H1 (cell line): ENCODE results near the gene HIPK2. TPM values are rescaled to one million over a fixed set of nuclear protein-coding genes. Genes with fewer than 3 reads are reported as not detected.

ENCODE experiments used
- CTCF ChIA-PET: fragments of 300-600 bp; sonication (Branson Sonifier 250); formaldehyde crosslinking; loops from one replicate; lab custom pipeline; 2021; ENCODE audit not compliant: partially characterized antibody; lab: Charles Lee
- POLR2A ChIA-PET: fragments of 300-600 bp; sonication (Branson Sonifier 250); formaldehyde crosslinking; loops from one replicate; lab custom pipeline; 2021; ENCODE audit warnings: inconsistent platforms; ENCODE audit not compliant: partially characterized antibody; lab: Charles Lee
- DNase-seq, 2 experiments: peaks; one replicate each; pipeline versions ENCODE4 v3.0.0 to v3.0.0-alpha.2; 2010 to 2022; ENCODE audit warnings: low spot score in 2 of 2, low read depth in 1 of 2, mixed read lengths in 1 of 2
- FAIRE-seq: peaks from 2 replicates; lab custom pipeline; 2011; peaks lifted over from hg19 to GRCh38; lab: Jason Lieb, UNC
- H2AFZ ChIP-seq: 2 replicates; pipeline ENCODE4 v1.8.1; 2012; ENCODE audit warnings: low read length, inconsistent platforms
- H2AK5ac ChIP-seq: 2 replicates; pipeline ENCODE4 v1.6.1; 2013; ENCODE audit warnings: low read depth, low read length
- H2BK120ac ChIP-seq: replicated peaks from 2 replicates; pipeline ENCODE3; 2013; ENCODE audit warnings: low read depth, low read length, inconsistent platforms
- H2BK12ac ChIP-seq: 2 replicates; pipeline ENCODE4 v1.6.1; 2013; ENCODE audit warnings: low read depth, low read length
- H2BK15ac ChIP-seq: 2 replicates; pipeline ENCODE4 v1.6.1; 2013; ENCODE audit warnings: low read length
- H2BK20ac ChIP-seq: 2 replicates; pipeline ENCODE4 v1.6.1; 2013; ENCODE audit warnings: low read length
- H2BK5ac ChIP-seq: 2 replicates; pipeline ENCODE4 v1.6.1; 2013; ENCODE audit warnings: low read depth, low read length
- H3K14ac ChIP-seq: 2 replicates; pipeline ENCODE4 v1.6.1; 2013; ENCODE audit warnings: inconsistent platforms; ENCODE audit not compliant: insufficient read length
- H3K18ac ChIP-seq: 2 replicates; pipeline ENCODE4 v1.6.1; 2013; ENCODE audit warnings: low read length; ENCODE audit errors: extremely low read depth
- H3K23ac ChIP-seq: 2 replicates; pipeline ENCODE4 v1.6.1; 2013; ENCODE audit warnings: inconsistent platforms; ENCODE audit not compliant: insufficient read length
- H3K23me2 ChIP-seq: 2 replicates; pipeline ENCODE4 v1.6.1; 2013; ENCODE audit warnings: low read depth, low read length
- H3K27ac ChIP-seq: 2 replicates; pipeline ENCODE4 v1.6.1; 2011; ENCODE audit warnings: low read depth, low read length, inconsistent platforms
- H3K27me3 ChIP-seq, 4 experiments: replicated peaks in 1 of 4; 1 replicate in 1 of 4; 2 replicates in 3 of 4; pipeline versions ENCODE4 v1.6.1 to v1.8.1; 2011 to 2013; ENCODE audit warnings: low read length in 3 of 4, mild to moderate bottlenecking in 3 of 4, inconsistent platforms in 2 of 4, mixed read lengths in 2 of 4, moderate library complexity in 1 of 4; ENCODE audit not compliant: control insufficient read depth in 3 of 4, insufficient read depth in 3 of 4; ENCODE audit errors: extremely low read depth in 1 of 4
- H3K36me3 ChIP-seq, 4 experiments: 2 replicates each; pipeline versions ENCODE4 v1.6.1 to v1.8.1; 2011 to 2013; ENCODE audit warnings: mild to moderate bottlenecking in 4 of 4, low read length in 3 of 4, moderate library complexity in 2 of 4, control low read depth in 1 of 4, inconsistent platforms in 1 of 4; ENCODE audit not compliant: insufficient read depth in 4 of 4, control insufficient read depth in 2 of 4
- H3K4ac ChIP-seq: replicated peaks from 2 replicates; pipeline ENCODE3; 2013; ENCODE audit warnings: low read length, low read depth, mixed read lengths, inconsistent platforms; ENCODE audit not compliant: insufficient read length
- H3K4me1 ChIP-seq, 4 experiments: replicated peaks in 1 of 4; 1 replicate in 1 of 4; 2 replicates in 3 of 4; pipeline versions ENCODE4 v1.6.1 to v1.8.1; 2011 to 2013; ENCODE audit warnings: low read length in 3 of 4, inconsistent platforms in 2 of 4, mixed read lengths in 1 of 4; ENCODE audit not compliant: insufficient read depth in 4 of 4, control insufficient read depth in 3 of 4
- H3K4me2 ChIP-seq, 2 experiments: 2 replicates each; pipeline versions ENCODE4 v1.6.1 to v1.8.1; 2011 to 2013; ENCODE audit warnings: low read depth in 2 of 2, low read length in 2 of 2, control low read depth in 1 of 2, inconsistent platforms in 1 of 2, mild to moderate bottlenecking in 1 of 2; ENCODE audit not compliant: insufficient read depth in 1 of 2
- H3K4me3 ChIP-seq, 4 experiments: fragments of 200-600, 300-600 bp in 1 of 4; sonication (generic), shearing (Covaris generic), sonication (Bioruptor Twin) in 1 of 4; 2 replicates each; pipeline versions ENCODE4 v1.5.1 to v1.8.1; 2011 to 2016; ENCODE audit warnings: low read length in 4 of 4, low read depth in 3 of 4, control low read depth in 2 of 4, inconsistent platforms in 2 of 4, mild to moderate bottlenecking in 2 of 4, mixed read lengths in 1 of 4, moderate library complexity in 1 of 4; ENCODE audit not compliant: insufficient read depth in 2 of 4; ENCODE audit errors: extremely low read depth in 1 of 4
- H3K56ac ChIP-seq: replicated peaks from 2 replicates; pipeline ENCODE3; 2013; ENCODE audit warnings: low read depth, mild to moderate bottlenecking, mixed read lengths, low read length, inconsistent platforms; ENCODE audit not compliant: insufficient read length
- H3K79me1 ChIP-seq: 2 replicates; pipeline ENCODE4 v1.6.1; 2013; ENCODE audit warnings: low read depth, low read length, control low read depth
- H3K79me2 ChIP-seq, 2 experiments: 2 replicates each; pipeline versions ENCODE4 v1.6.1 to v1.8.1; 2012 to 2013; ENCODE audit warnings: low read length in 2 of 2, mild to moderate bottlenecking in 2 of 2, inconsistent platforms in 1 of 2; ENCODE audit not compliant: insufficient read depth in 2 of 2, control insufficient read depth in 1 of 2
- H3K9ac ChIP-seq, 4 experiments: replicated peaks in 1 of 4; 1 replicate in 1 of 4; 2 replicates in 3 of 4; pipeline versions ENCODE4 v1.6.1 to v1.8.1; 2011 to 2013; ENCODE audit warnings: low read depth in 3 of 4, low read length in 3 of 4, control low read depth in 2 of 4, mild to moderate bottlenecking in 2 of 4, moderate library complexity in 2 of 4, inconsistent platforms in 1 of 4; ENCODE audit errors: extremely low read depth in 1 of 4
- H3K9me3 ChIP-seq, 2 experiments: 2 replicates each; pipeline versions ENCODE4 v1.6.1 to v1.8.1; 2012 to 2013; ENCODE audit warnings: mild to moderate bottlenecking in 2 of 2, moderate library complexity in 2 of 2, control low read depth in 1 of 2, inconsistent platforms in 1 of 2, low read depth in 1 of 2, low read length in 1 of 2, mixed read lengths in 1 of 2; ENCODE audit not compliant: insufficient read depth in 2 of 2
- H4K20me1 ChIP-seq, 2 experiments: replicated peaks in 1 of 2; 2 replicates each; pipeline versions ENCODE3 to v1.8.1; 2011 to 2013; ENCODE audit warnings: inconsistent platforms in 2 of 2, low read length in 2 of 2, mild to moderate bottlenecking in 1 of 2; ENCODE audit not compliant: insufficient read depth in 2 of 2, control insufficient read depth in 1 of 2
- H4K5ac ChIP-seq: 2 replicates; pipeline ENCODE4 v1.6.1; 2013; ENCODE audit warnings: low read length, low read depth, mixed read lengths, inconsistent platforms; ENCODE audit not compliant: insufficient read length
- H4K8ac ChIP-seq: 2 replicates; pipeline ENCODE4 v1.8.0; 2013; ENCODE audit warnings: mild to moderate bottlenecking, moderate library complexity, low read length, inconsistent platforms; ENCODE audit not compliant: insufficient read depth; ENCODE audit errors: extremely low read depth
- H4K91ac ChIP-seq: replicated peaks from 2 replicates; pipeline ENCODE3; 2013; ENCODE audit warnings: low read length, mixed read lengths, inconsistent platforms; ENCODE audit not compliant: insufficient read length
- CBX5 ChIP-seq: fragments of 300-800, 300-1000 bp; sonication (generic); IDR thresholded peaks from 2 replicates; pipeline ENCODE4 v1.7.1; 2016; ENCODE audit warnings: antibody characterized with exemption, low read length, low read depth
- EP300 ChIP-seq, 2 experiments: IDR thresholded peaks; 1 replicate in 1 of 2; 2 replicates in 1 of 2; pipeline ENCODE4 v1.6.1; 2011 to 2012; ENCODE audit warnings: low read depth in 2 of 2, low read length in 2 of 2, mild to moderate bottlenecking in 2 of 2, borderline replicate concordance in 1 of 2, inconsistent platforms in 1 of 2, moderate library complexity in 1 of 2
- GABPA ChIP-seq: IDR thresholded peaks from 2 replicates; pipeline ENCODE4 v1.6.1; 2011; ENCODE audit warnings: mild to moderate bottlenecking, low read length, moderate library complexity, borderline replicate concordance; ENCODE audit not compliant: insufficient read depth
- JUN ChIP-seq: IDR thresholded peaks from 2 replicates; pipeline ENCODE4 v1.6.1; 2011; ENCODE audit warnings: low read depth, mild to moderate bottlenecking, improper control_type of control experiment, low read length
- NANOG ChIP-seq: IDR thresholded peaks from 2 replicates; pipeline ENCODE4 v1.6.1; 2011; ENCODE audit warnings: low read length, low read depth, mild to moderate bottlenecking, inconsistent platforms; ENCODE audit not compliant: insufficient read depth, poor library complexity, severe bottlenecking
- RBBP5 ChIP-seq: IDR thresholded peaks from 2 replicates; pipeline ENCODE4 v1.7.1; 2012; ENCODE audit warnings: low read depth, mild to moderate bottlenecking, inconsistent platforms, low read length, moderate library complexity, borderline replicate concordance
- RNF2 ChIP-seq: fragments of 200-900, 300-1000 bp; sonication (generic); IDR thresholded peaks from 2 replicates; pipeline ENCODE4 v1.7.1; 2016; ENCODE audit warnings: borderline replicate concordance, low read depth, mild to moderate bottlenecking, antibody characterized with exemption, low read length; ENCODE audit not compliant: poor library complexity, severe bottlenecking; ENCODE audit errors: missing control alignments
- TAF7 ChIP-seq: optimal IDR thresholded peaks from 2 replicates; pipeline ENCODE3; 2011; ENCODE audit warnings: low read depth, mild to moderate bottlenecking, inconsistent platforms, low read length, moderate library complexity, borderline replicate concordance
- WGBS, 2 experiments: shearing (Covaris generic) in 1 of 2; methylation state at CpG; one replicate each; pipeline versions ENCODE4 v1.1.6 to v1.1.7; 2013 to 2015; ENCODE audit warnings: low lambda C conversion rate in 2 of 2, mixed read lengths in 2 of 2, inconsistent platforms in 1 of 2, low coverage in 1 of 2, missing lambda C conversion rate in 1 of 2; ENCODE audit not compliant: insufficient replicate concordance in 2 of 2, insufficient coverage in 1 of 2, insufficient read length in 1 of 2; ENCODE audit errors: extremely low coverage in 1 of 2, missing lambda C conversion rate in 1 of 2; 5-methylcytosine and 5-hydroxymethylcytosine counted together
- polyA plus RNA-seq, 7 experiments: library from polyadenylated mRNA; depleted of rRNA in 3 of 7; stranded (reverse) in 5 of 7; unstranded in 2 of 7; fragments of >200 nt in 5 of 7; fragments of 200-250 nt in 2 of 7; gene quantifications; 1 replicate in 5 of 7; 2 replicates in 1 of 7; 4 replicates in 1 of 7; pipeline versions ENCODE4 v1.2.1 to v1.2.3, GENCODE V29; 2011 to 2013; ENCODE audit warnings: missing spikeins in 2 of 7, mixed read lengths in 2 of 7
- total RNA-seq: library from RNA; stranded (reverse); fragmentation: NEBNext Ultra II Directional; extraction: Animal tissue kit (Norgen Biotek cat#: 25700); gene quantifications from 2 replicates; pipeline ENCODE4 v1.2.1, GENCODE V29; 2021

The HIPK2 gene
- total and polyA plus RNA-seq, 2 of the 8 experiments (the other 6 are each of a cell fraction or from before 2014, with no cell fraction given) = 8.3 to 24.3 TPM

- peaks cover 2% of the 10 kb centered on the region for H3K79me1 ChIP-seq
- H2BK20ac ChIP-seq = no peak overlapping the region
- H4K8ac ChIP-seq = no peak overlapping the region
- no peak for FAIRE-seq
- no peak overlapping the region for H3K4me3 ChIP-seq
- peaks cover 0 to 14% of the 10 kb centered on the region in 2 experiments; a peak in 1 of 4 replicates for H3K79me2 ChIP-seq
- no peak overlapping the region for H4K91ac ChIP-seq
- H2AK5ac ChIP-seq = no peak overlapping the region
- no peak overlapping the region for H2BK15ac ChIP-seq
- H3K36me3 ChIP-seq = no peaks in the 10 kb centered on the region
- H4K20me1 ChIP-seq = no peaks in the 10 kb centered on the region
- no peaks in the 10 kb centered on the region for H3K9me3 ChIP-seq
- no peak overlapping the region for H4K5ac ChIP-seq
- H3K4me2 ChIP-seq = no peak overlapping the region
- ChIA-PET CTCF (interaction anchor here (0.6 to 0.9 kb wide), 2 partner anchors 9 to 274 kb away, joined by 3 to 4 read pairs; no protein-coding TSS in a partner anchor), POLR2A (interaction anchor here (0.6 kb wide), 1 partner anchor 208 kb away, joined by 3 read pairs; no protein-coding TSS in a partner anchor)
- H2BK120ac ChIP-seq = no peak overlapping the region
- no peak overlapping the region for H2AFZ ChIP-seq
- no peak overlapping the region for H3K56ac ChIP-seq
- H3K14ac ChIP-seq = no peak overlapping the region
- H3K27ac ChIP-seq = no peak overlapping the region
- no peak overlapping the region for H3K23ac ChIP-seq
- no peak for TF ChIP-seq GABPA
- no peak for TF ChIP-seq JUN
- no peak for TF ChIP-seq NANOG
- no peak for TF ChIP-seq CBX5
- no peak for TF ChIP-seq EP300 (IDR thresholded peaks at IDR 0.05; ENCODE audit: borderline replicate concordance in 1 of 2, low read depth in 2 of 2, low read length in 2 of 2)
- TF ChIP-seq RBBP5 = no peak
- TF ChIP-seq TAF7 = no peak
- TF ChIP-seq RNF2 = no peak
- H3K4me1 ChIP-seq = 0 out of 7 replicates have a peak, but pooled peaks cover 0 to 2% (median 0%) of the 10 kb centered on the region in 4 experiments
- no peak overlapping the region for H3K9ac ChIP-seq
- no peak overlapping the region for H3K18ac ChIP-seq
- DNase-seq = no peak
- WGBS, 2 experiments = 80% methylated on average over 8 of the region's 8 CpGs; no CpG with 5 or more reads in 1 of the 2 experiments
- H3K23me2 ChIP-seq = no peaks in the 10 kb centered on the region
- H2BK5ac ChIP-seq = no peak overlapping the region
- H3K4ac ChIP-seq = no peak overlapping the region
- H2BK12ac ChIP-seq = no peak overlapping the region
- H3K27me3 ChIP-seq = no peaks in the 10 kb centered on the region
These were observed 19.4 kb downstream of the HIPK2 start for GRCh38 chr7:139758388-139758787.
